ENCODE measurements around the gene FBXO15. TPM values are rescaled to one million over a fixed set of nuclear protein-coding genes. Genes with fewer than 3 reads are reported as not detected.

FBXO15 gene
- total RNA-seq, 1 experiment from 2014 or later: 0.41 TPM

DNA sequence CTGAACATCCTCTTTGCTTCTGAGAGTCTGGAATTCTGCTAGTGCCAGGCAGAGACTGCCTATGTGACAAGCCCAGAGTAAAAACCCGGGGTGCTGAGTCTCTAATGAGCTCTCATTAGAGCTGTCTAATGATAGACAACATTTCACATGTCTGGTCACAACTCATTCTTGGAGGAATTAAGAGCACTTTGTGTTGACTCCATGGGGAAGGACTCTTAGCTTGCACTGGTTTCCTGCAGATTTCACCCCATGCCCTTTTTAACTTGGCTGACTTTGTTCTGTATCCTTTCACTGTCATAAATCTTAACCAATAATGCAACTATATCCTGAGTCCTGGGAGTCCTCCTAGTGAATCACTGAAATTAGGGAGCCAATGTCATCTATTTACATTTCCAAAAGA lies 33.5 kb downstream of the FBXO15 start:
- no peak for DNase-seq (ENCODE audit: low spot score)

DNA sequence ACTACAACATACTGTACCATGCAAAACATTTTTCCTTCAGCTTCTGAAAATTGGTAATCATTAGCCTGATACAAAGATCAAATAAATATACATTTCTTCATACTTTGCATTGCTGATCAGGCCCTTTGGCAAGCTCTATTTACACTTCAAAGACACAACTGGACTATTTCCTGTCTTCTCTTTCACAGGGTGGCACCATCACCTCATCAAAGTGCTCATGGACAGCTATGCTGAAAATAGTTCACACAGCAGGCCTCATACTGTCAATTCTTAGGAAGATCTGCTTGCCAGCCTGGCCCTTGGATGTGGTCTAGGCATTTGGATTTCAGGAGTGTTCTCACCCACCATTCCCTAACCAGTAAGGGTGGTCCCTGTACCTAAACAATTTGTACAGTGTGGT lies 33.9 kb downstream of the FBXO15 start:
- DNase-seq (ENCODE audit: low spot score): no peak

DNA sequence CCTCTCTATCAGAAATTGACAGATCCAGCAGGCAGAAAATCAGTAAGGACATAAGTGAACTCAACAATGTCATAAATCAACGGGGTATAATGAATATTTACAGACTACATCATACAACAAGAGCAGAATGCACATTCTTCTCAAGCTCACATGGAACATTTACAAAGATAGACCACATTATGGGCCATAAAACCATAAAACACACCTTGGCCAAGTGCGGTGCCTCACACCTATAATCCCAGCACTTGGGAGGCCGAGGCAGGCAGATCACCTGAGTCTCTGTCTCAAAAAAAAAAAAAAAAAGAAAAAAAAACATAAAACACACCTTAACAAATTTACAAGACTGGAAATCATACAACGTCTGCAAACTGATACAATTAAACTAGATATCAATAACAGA lies 36.7 kb downstream of the FBXO15 start:
- no peak for DNase-seq (ENCODE audit: low spot score)

DNA sequence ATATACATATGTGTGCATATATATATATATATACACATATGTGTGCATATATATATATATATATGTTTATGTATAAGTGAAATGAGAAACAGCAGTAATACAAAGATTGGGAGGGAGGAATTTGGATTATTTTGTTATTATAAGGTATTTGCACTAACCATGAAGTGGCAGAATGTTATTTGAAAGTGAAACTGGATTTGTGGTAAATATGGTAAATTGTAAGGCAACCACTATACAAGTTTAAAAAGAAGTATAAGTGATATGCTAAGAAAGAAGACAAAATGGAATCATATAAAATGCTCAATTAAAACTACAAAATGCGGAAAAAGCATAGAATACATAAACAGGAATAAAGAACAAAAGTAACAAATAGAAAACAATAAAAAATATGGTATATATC lies 37.5 kb downstream of the FBXO15 start:
- DNase-seq (ENCODE audit: low spot score): no peak

DNA sequence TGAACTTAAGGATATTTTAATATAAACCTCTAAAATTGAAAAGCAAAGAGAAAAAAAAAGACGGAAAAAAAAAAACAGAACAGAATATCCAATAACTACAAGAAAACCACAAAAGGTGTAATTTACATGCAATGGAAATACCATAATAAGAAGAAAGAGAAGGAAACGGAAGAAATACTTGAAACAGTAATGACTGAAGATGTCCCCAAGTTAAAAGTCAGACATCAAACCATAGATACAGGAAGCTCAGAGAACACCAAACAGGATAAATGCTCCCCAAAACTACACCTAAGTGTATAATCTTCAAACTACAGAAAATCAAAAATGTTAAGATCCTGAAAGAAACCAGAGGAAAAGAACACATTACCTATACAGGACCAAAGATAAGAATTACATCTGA lies 39.2 kb downstream of the FBXO15 start:
- no peak for DNase-seq (ENCODE audit: low spot score)

DNA sequence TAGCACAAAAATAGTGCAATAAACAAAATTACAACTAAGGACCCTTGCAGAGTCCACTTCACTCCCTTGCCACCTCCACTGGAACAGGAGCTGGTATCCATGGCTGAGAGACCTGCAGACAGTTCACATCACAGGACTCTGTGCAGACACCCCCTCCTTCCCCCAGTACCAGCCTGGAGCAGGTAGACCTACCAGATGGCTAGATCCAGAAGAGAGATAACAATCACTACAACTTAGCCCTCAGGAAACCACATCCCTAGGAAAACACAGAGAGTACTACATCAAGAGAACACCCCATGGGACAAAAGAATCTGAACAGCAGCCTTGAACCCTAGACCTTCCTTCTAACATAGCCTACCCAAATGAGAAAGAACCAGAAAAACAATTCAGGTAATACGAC lies 49.8 kb downstream of the FBXO15 start:
- no peak for DNase-seq (ENCODE audit: low spot score)

DNA sequence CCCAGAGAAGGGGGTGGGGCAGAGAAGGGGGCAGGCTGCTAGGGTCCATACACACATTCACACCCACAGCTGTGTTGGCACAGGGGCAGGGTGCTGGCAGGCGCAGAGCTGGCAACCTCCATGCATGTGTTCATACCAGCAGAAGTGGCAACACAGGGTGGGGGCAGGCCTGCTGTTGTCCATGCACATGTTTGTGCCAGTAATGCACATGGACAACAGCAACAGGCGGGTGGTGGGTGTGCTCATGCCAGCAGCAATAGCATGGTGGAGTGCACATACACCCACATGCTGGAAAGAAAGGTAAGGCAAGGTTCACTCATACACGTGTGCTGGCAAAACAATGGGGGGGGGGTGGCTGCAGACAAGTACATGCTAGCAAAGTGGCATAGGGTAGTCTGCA lies 54.7 kb downstream of the FBXO15 start:
- no peak for DNase-seq (ENCODE audit: low spot score)

DNA sequence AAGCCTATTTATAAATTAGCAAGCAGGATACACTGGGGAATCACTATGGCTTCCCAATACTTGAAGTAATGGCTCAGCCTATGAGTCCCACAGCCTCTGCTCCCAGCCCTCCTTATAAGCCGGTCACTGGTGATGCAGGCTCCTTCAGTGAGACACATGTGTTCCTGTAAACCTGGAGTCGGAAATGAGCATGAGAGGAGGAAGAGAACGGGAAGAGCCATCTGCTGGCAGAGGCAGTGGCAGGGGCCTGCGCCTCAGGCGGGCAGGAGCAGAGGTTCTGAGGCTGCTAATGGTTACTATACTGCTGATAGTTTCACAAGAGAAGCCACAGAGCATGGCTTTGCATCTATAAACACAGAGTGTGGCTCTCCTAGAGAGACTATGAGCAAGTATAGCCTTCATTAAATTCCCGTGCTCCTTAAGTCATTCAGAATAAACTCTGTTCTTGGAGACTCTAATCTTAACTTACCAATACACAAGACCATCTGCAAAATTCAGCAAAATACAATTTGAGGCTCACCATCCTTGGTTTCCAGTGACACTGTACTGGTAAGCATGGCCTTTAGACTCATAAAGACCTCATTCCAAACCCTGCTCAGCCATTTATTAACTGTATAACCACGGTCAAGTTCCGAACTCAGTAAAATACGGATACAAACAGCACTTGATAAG lies 63.3 kb downstream of the FBXO15 start:
- DNase-seq (ENCODE audit: low spot score): no peak

DNA sequence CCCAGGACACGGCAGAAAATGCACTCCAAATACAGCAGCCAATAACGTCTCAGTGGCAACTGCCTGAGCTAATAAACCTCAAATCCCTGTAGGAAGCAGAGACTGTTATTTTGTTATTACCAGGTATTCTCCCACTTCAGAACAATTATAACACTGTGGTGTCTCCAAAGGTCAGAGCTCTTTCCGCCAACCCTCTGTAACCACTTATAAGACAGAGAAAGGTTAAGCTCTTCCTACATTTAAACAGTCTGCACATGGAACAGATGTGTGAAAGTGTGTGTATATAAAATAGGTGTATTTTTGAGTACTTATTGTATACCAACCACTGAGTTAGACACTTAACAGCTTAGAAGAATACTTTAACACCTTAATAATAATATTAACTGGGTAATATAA lies 64.1 kb downstream of the FBXO15 start:
- DNase-seq (ENCODE audit: low spot score): no peak

DNA sequence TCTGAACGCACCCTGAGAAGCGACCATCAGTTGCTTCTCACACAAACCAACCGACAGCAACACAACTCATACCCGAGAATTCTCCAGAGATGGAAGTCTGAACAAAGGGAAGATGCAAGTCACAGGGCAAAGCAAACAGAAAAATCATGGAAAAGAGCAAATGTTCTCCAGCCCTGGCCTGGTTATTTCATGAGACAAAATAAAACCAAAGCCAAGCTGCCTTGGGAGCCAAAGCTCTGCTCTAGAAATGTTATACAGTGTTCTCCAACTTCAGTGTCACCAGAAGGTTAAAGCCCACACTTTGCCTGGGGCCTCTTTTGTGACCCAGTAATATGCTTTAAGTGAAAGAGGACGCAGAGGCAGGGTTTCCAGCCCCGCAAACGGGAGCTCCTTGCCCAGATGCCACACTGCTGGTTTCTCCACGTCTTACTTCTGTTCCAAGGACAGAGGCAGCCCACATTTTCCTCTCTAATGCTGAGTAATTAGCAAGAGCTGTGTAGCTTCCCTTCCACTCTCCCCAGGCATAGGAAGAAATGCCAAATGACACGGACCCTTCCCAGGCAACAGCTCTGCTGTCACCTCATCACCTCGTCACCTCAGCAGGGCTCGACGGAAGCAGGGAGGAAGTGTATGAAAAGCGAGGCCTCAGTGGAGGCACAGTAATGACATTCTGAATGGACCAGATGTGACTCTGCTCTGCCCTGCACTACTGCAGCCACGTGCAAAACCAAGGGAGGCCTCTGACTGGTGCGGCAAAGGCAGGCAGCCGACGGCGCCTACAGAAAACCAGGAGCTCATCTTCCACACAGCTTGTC lies 64.7 kb downstream of the FBXO15 start:
- DNase-seq (ENCODE audit: low spot score): no peak

DNA sequence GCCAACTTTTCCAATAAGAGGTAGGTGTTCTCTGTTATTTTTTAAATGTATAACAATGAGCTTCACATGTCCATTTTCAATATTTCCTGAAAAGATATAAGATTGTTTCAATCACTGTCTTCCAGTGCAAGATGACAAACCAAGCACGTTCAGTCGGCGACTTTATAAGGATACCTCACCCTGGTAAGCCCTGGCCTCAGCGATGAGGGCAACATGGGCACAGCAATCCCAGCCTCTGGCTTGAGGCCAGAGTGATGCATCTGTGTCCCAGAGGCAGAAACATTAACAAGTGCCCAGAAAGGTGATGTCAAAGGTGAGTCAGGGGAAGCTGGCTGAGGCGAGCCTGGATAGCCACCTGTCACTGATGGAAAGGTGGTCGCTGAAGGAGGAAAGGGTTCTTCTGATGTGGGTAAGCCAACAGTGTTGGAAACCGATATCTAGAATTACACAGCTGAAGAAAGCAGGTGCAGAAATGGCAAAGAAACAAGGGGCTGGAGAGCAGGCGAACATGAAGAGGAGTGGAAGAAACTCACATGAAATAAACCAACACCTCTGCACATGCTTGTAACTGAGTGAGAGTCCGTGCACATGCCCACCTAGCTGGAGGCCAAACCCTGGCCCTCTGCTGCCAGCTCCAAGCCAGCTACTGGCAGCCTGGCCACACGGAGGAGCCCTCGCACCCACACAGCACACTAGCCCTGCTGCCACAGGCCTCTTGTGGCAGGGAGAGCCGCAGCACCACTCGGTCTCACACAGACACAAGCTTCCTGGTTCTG lies 65.5 kb downstream of the FBXO15 start:
- peak; percentile 33 for DNase-seq (ENCODE audit: low spot score)

DNA sequence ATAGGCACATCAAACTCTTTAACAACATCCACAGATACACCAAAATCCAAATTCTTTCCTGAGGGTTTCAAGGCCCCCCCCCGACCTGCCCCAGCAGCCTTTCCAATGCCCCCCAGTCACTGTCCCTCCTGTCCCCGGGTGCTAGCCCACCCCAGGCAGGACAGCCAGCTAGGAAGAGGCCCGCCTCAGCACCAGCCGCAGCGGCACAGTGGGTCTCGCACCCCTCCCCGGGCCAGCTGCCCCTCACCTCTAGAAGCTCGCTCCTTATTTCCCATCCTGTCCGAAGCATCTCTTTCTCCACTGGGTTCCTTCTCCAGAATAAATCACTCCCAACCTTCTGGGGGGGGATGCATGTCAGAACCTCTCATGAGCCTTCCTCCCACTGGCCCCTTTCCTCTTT lies 69.4 kb downstream of the FBXO15 start:
- DNase-seq (ENCODE audit: low spot score): no peak

DNA sequence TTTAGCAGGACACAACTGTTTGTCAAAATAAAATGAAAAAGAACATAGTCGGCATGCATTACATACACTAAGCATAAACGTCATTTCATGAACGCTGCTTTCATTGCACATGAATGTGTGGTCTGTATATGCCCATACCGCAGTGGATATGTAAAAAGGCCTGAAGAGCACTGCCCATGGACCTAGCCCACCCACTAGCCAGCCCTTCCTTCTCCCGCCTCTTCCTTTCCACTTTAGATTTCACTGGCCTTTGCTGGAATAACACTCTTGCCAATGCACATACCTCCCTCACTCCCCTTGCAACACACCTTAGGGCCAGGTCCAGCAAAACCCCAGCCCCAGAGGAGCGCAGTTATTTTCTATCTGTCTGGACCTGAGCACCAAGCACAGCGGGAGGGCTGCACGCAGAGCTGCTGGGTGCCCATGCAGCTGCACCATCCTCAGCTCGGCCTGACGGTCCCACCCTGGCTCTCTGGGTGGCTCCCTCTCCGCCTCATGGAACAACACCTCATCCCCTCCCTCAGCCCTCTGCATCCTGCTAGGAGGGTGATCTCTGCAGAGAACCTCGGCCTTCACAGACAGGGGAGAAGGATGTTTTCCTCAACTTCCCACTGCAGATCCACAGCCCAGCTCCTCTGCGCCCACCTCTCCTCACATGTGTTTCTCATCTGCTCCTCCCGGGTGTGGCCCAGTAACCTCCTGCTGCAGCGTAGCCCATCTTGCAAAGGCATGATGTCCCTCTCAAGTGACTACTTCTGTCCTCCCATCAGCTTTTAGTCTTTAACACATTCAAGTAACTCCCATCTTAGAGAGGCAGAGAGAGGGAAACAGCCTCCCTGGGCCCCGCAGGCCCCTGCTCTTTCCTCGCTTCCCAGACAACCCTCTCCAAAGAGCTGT lies 72.7 kb downstream of the FBXO15 start:
- DNase-seq (ENCODE audit: low spot score): no peak

DNA sequence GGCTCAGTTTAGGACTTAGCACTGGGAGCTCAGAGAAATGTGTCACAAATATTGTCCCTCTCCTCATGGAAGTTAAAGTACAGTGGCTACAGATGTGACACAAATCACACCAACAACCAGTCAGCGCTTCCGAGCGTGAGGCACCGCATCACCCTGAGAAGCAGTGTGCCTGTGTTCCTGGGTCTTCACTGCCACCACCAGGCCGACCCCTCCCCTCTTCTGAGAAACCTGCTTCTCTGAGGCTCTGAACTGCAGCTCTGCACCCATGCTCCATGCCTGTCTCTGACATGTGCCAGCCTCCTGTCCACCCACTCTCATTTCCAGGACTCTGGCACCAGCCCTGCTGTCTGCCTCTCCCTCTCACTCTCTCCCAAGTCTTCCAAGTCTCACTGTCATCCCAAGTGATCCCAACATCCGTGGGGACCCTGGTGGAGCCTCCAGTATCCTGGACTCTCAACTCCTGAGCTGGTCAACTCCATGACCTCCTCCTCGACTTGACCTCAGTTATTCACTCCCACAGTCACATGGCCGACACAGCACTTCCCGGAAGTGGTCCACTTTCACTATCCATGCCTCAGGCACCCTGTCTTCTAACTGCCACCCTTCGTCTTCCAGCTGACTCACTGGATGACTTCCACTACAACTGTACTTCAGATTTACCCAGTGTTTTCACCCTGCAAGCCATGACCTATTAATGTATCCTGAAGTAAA lies 73.5 kb downstream of the FBXO15 start:
- DNase-seq (ENCODE audit: low spot score): no peak

DNA sequence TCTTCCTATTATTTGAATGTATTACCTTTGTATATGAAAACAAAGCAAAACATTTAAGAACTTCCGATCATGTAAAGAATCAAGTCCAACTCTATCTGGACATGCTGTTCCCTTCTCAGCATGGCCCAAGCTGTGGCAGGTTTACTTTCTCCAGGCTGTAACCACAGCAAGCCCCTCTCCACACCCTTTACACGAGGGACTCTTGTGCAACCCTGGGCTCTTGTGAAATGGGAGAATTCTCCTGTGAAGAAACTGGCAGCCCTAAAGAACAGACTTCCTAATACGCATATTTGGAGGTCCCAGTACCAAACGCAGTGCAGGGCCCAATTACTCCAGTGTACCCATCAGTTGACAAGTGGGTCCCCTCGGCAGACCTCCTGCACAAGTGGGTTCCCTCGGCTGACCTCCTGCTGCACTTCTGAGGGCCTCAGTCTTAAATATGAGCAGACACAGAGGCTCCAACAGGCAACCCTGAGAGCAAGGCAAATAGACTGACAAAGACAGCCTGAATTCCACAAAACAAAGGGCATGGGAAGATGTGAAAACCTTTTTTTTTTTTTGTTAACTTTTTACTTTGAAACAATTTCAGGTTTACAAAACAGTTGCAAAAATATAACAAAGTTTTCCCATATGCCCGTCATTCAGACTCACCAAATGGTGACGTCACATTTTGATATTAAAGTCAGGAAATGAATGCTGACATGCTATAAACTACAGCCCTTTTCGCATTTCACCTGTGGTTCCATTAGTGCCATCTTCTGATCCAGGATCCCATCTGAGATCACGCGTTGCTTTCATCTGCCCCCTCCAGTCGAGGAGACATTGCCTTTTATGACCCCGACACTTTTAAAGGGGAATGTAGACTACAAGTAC lies 78.2 kb downstream of the FBXO15 start:
- no peak for DNase-seq (ENCODE audit: low spot score)

DNA sequence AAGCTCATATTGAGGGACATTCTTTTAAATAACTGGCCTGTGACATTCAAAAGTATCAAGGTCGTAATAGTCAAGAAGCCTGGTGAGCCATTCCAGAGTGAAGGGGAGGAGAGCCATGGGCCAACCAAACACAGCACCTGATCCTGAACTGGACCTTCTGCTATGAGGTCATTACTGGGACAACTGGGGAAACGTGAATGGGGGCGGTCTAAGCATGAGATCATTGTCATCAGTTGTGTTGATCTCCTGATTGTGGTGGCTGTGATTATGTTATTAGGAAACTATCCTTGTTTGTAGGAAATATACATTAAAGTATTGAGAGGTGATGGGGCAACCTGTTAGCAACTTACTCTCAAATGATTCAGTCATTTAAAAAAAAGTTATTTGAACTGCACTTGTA lies 79.3 kb downstream of the FBXO15 start:
- no peak for DNase-seq (ENCODE audit: low spot score)

DNA sequence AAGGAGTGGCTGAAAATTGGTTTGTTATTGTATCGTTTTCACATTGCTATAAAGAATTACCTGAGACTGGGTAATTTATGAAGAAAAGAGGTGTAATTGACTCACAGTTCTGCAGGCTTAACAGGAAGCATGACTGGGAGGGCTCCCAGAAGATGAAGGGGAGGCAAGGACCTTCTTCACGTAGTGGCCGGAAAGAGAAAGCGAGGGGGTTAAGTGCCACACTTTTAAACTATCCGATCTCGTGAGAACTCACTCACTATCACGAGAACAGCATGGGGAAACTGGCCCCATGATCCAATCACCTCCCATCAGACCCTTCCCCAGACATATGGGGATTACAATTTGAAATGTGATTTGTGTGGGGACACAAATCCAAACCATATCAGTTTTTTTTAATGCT lies 81.6 kb downstream of the FBXO15 start:
- no peak for DNase-seq (ENCODE audit: low spot score)

DNA sequence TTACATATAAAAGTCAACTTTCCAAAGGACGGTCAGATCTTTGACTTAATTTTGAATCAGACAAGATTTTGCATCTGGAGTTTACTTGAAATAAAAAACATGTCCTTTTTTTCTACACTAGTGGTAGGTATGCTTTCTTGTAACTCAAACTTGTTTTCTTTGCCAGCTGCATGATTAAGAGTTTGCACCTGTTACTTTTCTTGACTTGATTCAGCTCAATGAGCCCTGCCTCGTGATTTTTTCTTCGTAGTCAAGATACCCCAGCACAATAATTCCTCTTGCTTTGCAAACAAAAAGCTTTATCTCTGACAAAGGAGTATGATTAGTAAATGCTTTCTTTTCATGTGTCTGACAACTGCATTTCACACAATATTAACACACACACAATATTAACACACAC lies 82.3 kb downstream of the FBXO15 start:
- DNase-seq (ENCODE audit: low spot score): no peak

DNA sequence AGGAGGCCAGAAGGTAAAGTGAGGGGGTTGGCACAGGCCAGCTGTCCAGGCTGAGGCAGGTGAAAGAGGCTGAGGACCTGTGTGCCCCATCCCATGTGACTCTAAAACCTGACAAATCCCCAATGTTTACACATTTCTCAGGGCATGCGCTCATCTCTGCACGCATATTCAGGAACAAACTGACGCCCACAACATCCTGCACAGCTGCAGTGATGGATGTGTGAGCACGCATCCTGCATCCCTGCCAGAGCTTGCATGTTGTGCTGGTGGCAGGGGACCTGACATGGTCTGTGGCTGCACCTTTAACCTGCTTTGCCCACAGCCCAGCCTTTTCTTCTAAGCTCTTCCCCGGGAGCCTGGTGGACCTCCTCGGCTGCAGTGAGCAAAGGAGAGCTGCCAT lies 83.1 kb downstream of the FBXO15 start:
- no peak for DNase-seq (ENCODE audit: low spot score)

DNA sequence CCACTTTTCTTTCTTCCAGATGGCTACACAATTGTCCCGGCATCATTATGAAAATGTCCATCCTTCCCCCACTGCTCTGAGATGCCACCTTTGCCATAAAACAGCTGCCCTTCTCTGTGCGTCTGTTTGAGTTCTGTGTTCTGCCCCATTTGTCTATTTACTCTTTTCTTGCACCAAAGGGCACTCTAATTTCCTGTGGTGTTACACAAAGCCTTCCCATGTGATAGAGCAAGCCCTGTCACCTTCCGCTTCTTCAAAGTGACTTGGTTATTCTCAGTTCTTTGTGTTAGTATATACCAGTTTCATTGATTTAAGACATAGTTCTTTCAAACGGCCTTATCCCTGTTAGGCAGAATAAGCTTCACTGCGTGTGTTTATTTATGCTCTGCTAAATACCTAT lies 84.1 kb downstream of the FBXO15 start:
- no peak for DNase-seq (ENCODE audit: low spot score)
